GM12891 (cell line): Measurements from ENCODE around the gene SAV1.

Source experiments
- PAX5 ChIP-seq: IDR thresholded peaks from 2 replicates; pipeline ENCODE4 v1.6.1; 2011; ENCODE audit warnings: low read length, moderate library complexity, mild to moderate bottlenecking; ENCODE audit not compliant: insufficient read depth, severe bottlenecking
- POLR2A ChIP-seq: IDR thresholded peaks from 2 replicates; pipeline ENCODE4 v1.6.1; 2011; ENCODE audit warnings: low read depth, low read length, control low read depth
- POLR2AphosphoS5 ChIP-seq: IDR thresholded peaks from 2 replicates; pipeline ENCODE4 v1.6.1; 2011; ENCODE audit warnings: low read depth, low read length, control low read depth
- POU2F2 ChIP-seq: IDR thresholded peaks from 2 replicates; pipeline ENCODE4 v1.6.1; 2011; ENCODE audit warnings: low read depth, mild to moderate bottlenecking, control low read depth, low read length, moderate library complexity
- SPI1 ChIP-seq: IDR thresholded peaks from 2 replicates; pipeline ENCODE4 v1.6.1; 2011; ENCODE audit warnings: low read depth, low read length, control low read depth
- TAF1 ChIP-seq: IDR thresholded peaks from 2 replicates; pipeline ENCODE4 v1.6.1; 2011; ENCODE audit warnings: low read depth, low read length, control low read depth

- TF ChIP-seq PAX5 (no peak), SPI1 (no peak), POLR2AphosphoS5 (no peak), POLR2A (no peak), TAF1 (no peak), POU2F2 (no peak)
Measured at GRCh38 chr14:50608302-50608851, 59.7 kb downstream of the SAV1 start.
